ENCODE results near the gene PARVA.

The PARVA gene

DNA sequence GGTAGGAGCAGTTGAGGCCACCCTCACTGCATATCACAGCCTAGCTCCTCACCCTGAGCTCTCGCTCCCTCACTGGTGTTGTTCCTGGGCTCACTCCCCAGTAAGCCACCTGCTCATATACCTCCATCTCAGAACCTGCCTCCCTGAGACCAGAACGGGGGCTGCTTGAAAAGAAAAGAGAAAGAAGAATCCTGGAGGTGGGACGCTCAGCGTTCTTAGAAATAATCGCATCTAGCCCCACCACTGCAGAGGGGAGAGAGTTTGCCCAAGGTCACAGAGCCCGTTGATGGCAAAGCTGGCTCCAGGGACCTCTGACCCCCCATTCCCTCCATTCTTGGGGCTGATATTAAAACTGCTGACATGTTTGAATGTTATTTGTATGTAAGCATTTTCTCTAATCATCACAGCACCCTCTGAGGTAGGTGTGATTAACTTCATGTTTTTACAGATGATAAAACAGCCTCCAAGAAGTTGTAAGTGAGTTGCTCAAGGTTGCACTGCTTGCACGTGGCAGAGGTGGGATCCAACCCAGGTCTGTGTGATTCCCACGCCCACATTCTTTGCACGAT is 164.3 kb downstream of the PARVA start:
- no peaks in the 10 kb centered on the region for H3K79me2 ChIP-seq (ENCODE audit: control insufficient read depth, low read length)
- H3F3A ChIP-seq (ENCODE audit: control insufficient read depth, insufficient read depth): no peaks in the 10 kb centered on the region
- no peaks in the 10 kb centered on the region for H4K20me1 ChIP-seq (ENCODE audit: control insufficient read depth, insufficient read depth, low read depth, low read length)
- no peaks in the 10 kb centered on the region for H3K36me3 ChIP-seq (ENCODE audit: control insufficient read depth, low read length)
- H3K27me3 ChIP-seq (ENCODE audit: control insufficient read depth, low read length): no peaks in the 10 kb centered on the region
- H3K9me3 ChIP-seq (ENCODE audit: control insufficient read depth, insufficient read depth, low read length): no peaks in the 10 kb centered on the region
- TF ChIP-seq EZH2phosphoT487 (IDR thresholded peaks at IDR 0.05; ENCODE audit: borderline replicate concordance, low read length): no peak
- TF ChIP-seq, protein P1, sequence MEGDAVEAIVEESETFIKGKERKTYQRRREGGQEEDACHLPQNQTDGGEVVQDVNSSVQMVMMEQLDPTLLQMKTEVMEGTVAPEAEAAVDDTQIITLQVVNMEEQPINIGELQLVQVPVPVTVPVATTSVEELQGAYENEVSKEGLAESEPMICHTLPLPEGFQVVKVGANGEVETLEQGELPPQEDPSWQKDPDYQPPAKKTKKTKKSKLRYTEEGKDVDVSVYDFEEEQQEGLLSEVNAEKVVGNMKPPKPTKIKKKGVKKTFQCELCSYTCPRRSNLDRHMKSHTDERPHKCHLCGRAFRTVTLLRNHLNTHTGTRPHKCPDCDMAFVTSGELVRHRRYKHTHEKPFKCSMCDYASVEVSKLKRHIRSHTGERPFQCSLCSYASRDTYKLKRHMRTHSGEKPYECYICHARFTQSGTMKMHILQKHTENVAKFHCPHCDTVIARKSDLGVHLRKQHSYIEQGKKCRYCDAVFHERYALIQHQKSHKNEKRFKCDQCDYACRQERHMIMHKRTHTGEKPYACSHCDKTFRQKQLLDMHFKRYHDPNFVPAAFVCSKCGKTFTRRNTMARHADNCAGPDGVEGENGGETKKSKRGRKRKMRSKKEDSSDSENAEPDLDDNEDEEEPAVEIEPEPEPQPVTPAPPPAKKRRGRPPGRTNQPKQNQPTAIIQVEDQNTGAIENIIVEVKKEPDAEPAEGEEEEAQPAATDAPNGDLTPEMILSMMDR (IDR thresholded peaks at IDR 0.05; ENCODE audit: low read depth, low read length, poor library complexity, severe bottlenecking): no peak
- H3K9me2 ChIP-seq (replicated peaks; ENCODE audit: control insufficient read depth, low read length): no peaks in the 10 kb centered on the region
- no peak overlapping the region for H3K4me3 ChIP-seq (ENCODE audit: low read length)
- no peak overlapping the region for H3K4me2 ChIP-seq (ENCODE audit: low read length)
- H3K4me1 ChIP-seq (ENCODE audit: control insufficient read depth, low read length): no peaks in the 10 kb centered on the region
- H3K27ac ChIP-seq (ENCODE audit: low read depth, low read length): no peak overlapping the region

DNA sequence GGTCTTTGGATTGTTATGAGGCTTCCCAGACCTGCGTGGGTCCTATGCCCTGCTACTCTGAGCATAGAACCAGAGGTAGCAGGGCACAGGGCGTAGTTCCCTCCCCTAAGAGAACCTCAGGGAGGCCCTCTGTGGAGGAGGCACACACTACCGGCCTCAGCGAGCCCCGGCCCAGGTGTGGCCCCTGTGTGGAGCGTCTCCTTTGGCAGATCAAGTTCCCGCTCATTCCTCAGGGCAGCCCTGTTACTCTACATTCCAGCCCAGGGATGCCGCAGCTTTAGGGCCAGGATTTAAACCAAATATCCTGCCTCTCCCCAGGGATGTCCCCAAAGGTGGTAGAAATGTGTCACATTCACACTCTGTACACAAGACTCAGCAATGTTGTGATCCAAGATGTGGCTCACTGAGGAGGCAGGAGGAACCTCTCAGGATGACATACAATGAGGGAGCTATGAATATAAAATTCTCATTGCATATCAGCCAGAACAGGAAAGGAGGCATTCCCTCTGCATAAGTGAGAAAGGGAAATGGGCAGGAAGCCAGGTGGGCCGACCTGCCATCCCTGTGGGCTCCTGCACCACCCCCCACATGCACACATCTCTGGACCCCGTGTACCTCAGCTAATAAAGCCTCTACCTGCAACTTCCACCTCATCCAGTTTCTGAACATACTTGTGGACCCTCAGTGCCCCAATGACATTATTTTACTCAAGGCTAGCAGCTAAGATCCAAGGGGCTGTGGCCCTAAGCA is 165.0 kb downstream of the PARVA start:
- Histone ChIP-seq H3K4me2 (ENCODE audit: low read length) (no peak overlapping the region), H3K27ac (ENCODE audit: low read depth, low read length) (no peak overlapping the region), H3K79me2 (ENCODE audit: control insufficient read depth, low read length) (no peaks in the 10 kb centered on the region), H4K20me1 (ENCODE audit: control insufficient read depth, insufficient read depth, low read depth, low read length) (no peaks in the 10 kb centered on the region), H3K27me3 (ENCODE audit: control insufficient read depth, low read length) (no peaks in the 10 kb centered on the region), H3K9me3 (ENCODE audit: control insufficient read depth, insufficient read depth, low read length) (no peaks in the 10 kb centered on the region), H3K4me3 (ENCODE audit: low read length) (no peak overlapping the region), H3K4me1 (ENCODE audit: control insufficient read depth, low read length) (no peaks in the 10 kb centered on the region), H3K36me3 (ENCODE audit: control insufficient read depth, low read length) (no peaks in the 10 kb centered on the region), H3F3A (ENCODE audit: control insufficient read depth, insufficient read depth) (no peaks in the 10 kb centered on the region), H3K9me2 (replicated peaks; ENCODE audit: control insufficient read depth, low read length) (no peaks in the 10 kb centered on the region)
- no peak for TF ChIP-seq EZH2phosphoT487 (IDR thresholded peaks at IDR 0.05; ENCODE audit: borderline replicate concordance, low read length)
- TF ChIP-seq, protein P1 (IDR thresholded peaks at IDR 0.05; ENCODE audit: low read depth, low read length, poor library complexity, severe bottlenecking): no peak

DNA sequence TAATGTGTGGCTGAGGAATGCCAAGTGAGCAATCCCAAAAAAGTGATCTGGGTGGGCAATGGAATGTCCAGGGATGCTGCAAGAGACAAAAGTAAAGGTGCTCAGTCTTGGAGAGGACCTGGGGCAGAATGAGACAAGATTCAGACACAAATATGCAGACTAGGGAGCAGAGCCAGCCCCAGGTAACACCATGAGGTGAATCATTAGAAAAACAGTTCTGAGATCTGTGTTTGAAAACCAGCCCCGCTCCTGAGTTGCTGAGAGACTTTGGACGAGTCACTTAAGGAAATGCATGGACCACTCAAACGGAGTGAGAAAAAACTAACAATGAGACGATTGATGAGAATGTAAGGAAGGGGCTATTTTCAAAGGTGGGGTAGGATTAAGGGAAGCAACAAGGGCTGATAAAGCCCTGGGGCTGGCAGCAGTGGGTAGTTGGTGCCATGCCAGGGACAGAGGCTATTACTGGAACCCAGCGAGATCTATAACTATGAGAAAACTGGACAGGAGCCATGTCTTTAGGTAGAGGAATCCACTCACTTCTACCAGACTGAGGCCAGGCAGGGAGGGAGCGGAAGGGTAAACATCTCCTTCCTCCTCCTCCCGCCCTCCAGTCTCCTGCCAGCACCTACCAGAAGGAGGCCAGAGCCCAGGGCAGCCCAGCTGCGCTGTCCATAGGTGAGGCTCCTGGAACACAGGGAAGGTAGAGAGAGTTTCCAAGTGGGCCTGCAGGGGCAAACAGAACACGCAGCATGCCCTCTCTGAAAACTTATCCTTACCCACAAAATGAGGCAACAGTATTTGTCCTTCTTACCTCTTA is 166.4 kb downstream of the PARVA start:
- Histone ChIP-seq H3F3A (ENCODE audit: control insufficient read depth, insufficient read depth) (no peaks in the 10 kb centered on the region), H3K79me2 (ENCODE audit: control insufficient read depth, low read length) (no peaks in the 10 kb centered on the region), H3K9me2 (replicated peaks; ENCODE audit: control insufficient read depth, low read length) (no peaks in the 10 kb centered on the region), H3K9me3 (ENCODE audit: control insufficient read depth, insufficient read depth, low read length) (no peaks in the 10 kb centered on the region), H4K20me1 (ENCODE audit: control insufficient read depth, insufficient read depth, low read depth, low read length) (no peaks in the 10 kb centered on the region), H3K4me3 (ENCODE audit: low read length) (no peak overlapping the region), H3K36me3 (ENCODE audit: control insufficient read depth, low read length) (no peaks in the 10 kb centered on the region), H3K27ac (ENCODE audit: low read depth, low read length) (no peak overlapping the region), H3K4me2 (ENCODE audit: low read length) (no peak overlapping the region), H3K27me3 (ENCODE audit: control insufficient read depth, low read length) (no peaks in the 10 kb centered on the region), H3K4me1 (ENCODE audit: control insufficient read depth, low read length) (no peaks in the 10 kb centered on the region)
- TF ChIP-seq, protein P1 (IDR thresholded peaks at IDR 0.05; ENCODE audit: low read depth, low read length, poor library complexity, severe bottlenecking): no peak
- no peak for TF ChIP-seq EZH2phosphoT487 (IDR thresholded peaks at IDR 0.05; ENCODE audit: borderline replicate concordance, low read length)
